NCI-H1930 (cell line): Measurements from ENCODE around the gene TRIM72.
A peak's percentile ranks its signal among the peaks of the same experiment; 100 is the strongest.
"Not testable (repeated sequence)": the region's sequence is repeated elsewhere in the genome, so short reads cannot be mapped to it uniquely, and the experiment has no call there.

Source experiments
- DNase-seq, 2 experiments: peaks; one replicate each; lab custom pipeline; 2025; lab: John Stamatoyannopoulos, UW

TRIM72 gene, protein sequence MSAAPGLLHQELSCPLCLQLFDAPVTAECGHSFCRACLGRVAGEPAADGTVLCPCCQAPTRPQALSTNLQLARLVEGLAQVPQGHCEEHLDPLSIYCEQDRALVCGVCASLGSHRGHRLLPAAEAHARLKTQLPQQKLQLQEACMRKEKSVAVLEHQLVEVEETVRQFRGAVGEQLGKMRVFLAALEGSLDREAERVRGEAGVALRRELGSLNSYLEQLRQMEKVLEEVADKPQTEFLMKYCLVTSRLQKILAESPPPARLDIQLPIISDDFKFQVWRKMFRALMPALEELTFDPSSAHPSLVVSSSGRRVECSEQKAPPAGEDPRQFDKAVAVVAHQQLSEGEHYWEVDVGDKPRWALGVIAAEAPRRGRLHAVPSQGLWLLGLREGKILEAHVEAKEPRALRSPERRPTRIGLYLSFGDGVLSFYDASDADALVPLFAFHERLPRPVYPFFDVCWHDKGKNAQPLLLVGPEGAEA

DNA sequence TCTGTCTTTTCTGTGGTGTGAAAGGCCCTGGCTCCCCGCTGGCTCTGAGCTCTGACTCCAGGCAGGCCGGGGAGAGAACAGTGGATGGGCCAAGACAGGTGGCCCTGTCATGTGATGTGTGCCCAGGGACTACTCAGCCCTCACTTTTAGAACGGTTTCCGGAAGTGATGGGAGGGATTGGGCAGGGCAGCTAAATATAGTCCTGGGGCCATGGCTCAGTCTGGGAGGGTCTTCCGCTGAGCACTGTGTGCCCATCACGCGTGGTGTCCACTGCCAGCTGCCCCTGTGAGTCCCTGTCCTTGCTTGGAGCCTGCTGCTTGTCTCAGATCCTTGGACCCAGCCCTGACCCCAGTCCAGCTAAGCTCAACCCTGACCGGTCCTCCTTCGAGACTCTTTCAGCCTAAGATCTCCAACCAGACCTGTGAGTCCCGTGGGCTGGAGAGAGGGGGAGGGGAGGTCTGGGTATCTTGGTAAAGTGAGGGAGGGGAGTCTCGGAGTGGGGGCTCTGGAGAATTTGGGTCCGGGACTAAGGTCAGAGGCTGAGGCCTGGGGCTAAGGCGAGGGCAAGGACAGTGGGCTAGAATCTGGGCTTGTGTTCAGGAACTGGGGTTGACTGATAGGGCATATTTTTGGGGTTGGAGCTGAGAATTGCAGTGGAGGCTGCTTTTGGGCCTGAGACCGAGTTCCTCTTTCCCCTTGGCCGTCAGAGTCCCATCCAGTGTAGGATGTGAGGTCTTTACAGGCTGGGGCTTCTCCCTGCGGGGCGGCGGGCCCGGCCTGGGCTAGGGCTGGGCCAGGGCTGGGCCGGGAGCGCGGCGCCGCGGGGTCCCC is at the start of gene TRIM72:
Gene TRIM72 (plus strand): TSS at position 243 of the 831 bp plus-strand sequence. CDS start 620 bp downstream, outside the sequence.
- no peak for DNase-seq

DNA sequence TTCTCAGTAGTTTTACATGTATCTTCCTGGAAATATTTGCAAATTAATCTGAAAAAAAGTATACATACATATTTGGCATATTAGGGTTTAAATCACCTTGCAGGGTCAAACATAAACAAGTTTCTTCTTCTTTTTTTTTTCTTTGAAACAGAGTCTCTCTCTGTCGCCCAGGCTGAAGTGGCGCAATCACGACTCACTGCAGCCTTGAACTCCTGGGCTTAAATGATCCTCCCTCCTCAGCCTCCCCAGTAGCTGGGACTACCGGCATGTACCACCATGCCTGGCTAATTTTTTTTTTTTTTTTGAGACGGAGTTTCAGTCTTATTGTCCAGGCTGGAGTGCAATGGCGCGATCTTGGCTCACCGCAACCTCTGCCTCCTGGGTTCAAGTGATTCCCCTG is 46.6 kb upstream of the TRIM72 start:
- no peak for DNase-seq

DNA sequence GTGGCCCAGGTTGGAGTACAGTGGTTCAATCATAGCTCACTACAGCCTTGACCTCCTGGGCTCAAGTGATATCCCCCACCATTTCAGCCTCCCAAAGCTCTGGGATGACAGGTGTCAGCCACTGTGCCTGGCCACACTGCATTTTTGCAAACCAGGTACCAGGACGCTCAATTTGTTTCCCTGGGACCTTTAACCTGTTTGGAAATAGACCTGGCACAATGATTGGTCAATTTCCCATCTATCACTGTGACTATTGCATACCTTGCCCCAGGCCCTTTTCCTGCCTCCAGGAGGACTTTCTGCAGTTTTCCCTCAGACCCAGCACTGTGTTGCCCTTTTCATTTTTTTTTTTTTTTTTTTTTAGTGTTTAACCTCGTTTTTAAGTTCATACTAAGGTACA is 45.1 kb upstream of the TRIM72 start:
- no peak for DNase-seq

- not testable (repeated sequence) for DNase-seq
Observed at GRCh38 chr16:31170048-31170447, 43.9 kb upstream of the TRIM72 start.

GRCh38 chr16:31177136-31177535 is 36.8 kb upstream of the TRIM72 start:
- no peak for DNase-seq

DNA sequence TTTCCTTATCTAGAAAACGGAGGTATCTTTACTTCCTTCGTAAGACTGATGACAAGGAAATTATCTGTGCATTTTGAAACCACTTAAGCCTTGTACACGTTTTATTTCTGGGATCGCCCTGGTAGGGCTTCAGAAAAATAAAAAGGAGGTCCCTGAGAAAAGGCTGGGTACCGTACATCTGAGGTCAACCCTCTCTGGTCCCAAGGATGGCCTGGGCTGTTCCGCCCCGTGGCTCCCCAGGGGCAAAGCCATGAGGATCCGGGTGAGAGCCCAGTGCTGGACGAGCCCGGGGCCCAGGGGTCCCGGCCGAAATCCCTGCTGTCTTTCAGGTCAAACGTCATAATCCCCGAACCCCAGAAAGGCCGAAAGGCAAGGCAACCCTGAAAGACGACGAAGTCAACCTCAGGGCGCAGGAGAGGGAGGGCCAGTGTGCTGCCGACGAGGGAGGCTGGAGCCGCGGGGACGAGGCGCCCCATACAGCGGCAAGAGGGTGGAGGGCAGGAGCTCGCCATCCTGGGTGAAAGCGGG is 34.6 kb upstream of the TRIM72 start:
- no peak for DNase-seq

DNA sequence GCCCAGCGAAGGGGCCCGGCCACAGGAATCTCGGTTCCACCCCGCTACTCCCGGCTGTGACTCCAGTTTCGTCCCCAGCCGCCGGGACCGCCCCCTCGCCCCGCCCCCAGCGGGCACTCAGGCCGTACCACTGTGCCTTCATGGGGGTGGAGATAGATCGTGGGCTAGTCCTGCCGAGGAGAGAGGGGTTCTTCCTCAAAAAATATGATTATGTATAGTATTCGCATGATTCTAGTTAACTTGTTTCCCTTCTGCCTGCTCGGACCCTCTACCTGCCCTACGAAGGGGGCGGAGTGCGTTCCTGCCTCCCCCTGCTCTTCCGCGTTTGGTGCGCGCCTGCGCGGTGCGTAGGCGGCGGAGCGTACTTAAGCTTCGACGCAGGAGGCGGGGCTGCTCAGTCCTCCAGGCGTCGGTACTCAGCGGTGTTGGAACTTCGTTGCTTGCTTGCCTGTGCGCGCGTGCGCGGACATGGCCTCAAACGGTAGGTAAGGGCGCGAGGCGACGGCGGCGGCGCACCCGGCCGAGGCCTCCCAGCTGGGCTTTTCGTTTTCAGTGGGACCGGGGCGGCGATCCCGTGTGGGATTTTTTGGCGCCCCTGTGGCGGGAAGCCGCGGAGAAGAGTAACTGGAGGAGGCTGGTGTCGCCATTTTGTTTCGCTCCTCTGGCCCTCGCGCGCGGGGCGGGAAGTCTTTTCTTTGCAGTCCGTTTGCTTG is 34.0 kb upstream of the TRIM72 start, which contains the start of gene FUS:
Gene FUS (plus strand): TSS at position 393 of the 713 bp plus-strand sequence. CDS start 76 bp downstream, at position 469.
- peak; percentile 88 to 96 for DNase-seq

- no peak for DNase-seq
Observed at GRCh38 chr16:31181102-31181830, 32.7 kb upstream of the TRIM72 start.

DNA sequence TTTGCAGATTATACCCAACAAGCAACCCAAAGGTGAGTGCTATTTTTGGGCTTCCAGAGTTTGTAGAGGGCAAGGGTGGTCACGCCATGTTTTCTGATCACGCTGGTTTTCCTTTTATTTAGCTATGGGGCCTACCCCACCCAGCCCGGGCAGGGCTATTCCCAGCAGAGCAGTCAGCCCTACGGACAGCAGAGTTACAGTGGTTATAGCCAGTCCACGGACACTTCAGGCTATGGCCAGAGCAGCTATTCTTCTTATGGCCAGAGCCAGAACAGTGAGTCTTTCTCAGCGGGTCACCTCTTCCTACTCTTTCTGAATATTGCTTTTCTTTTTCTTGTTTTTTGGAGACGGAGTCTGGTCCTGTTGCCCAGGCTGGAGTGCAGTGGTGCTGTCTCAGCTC is 31.5 kb upstream of the TRIM72 start:
- DNase-seq, result no peak

DNA sequence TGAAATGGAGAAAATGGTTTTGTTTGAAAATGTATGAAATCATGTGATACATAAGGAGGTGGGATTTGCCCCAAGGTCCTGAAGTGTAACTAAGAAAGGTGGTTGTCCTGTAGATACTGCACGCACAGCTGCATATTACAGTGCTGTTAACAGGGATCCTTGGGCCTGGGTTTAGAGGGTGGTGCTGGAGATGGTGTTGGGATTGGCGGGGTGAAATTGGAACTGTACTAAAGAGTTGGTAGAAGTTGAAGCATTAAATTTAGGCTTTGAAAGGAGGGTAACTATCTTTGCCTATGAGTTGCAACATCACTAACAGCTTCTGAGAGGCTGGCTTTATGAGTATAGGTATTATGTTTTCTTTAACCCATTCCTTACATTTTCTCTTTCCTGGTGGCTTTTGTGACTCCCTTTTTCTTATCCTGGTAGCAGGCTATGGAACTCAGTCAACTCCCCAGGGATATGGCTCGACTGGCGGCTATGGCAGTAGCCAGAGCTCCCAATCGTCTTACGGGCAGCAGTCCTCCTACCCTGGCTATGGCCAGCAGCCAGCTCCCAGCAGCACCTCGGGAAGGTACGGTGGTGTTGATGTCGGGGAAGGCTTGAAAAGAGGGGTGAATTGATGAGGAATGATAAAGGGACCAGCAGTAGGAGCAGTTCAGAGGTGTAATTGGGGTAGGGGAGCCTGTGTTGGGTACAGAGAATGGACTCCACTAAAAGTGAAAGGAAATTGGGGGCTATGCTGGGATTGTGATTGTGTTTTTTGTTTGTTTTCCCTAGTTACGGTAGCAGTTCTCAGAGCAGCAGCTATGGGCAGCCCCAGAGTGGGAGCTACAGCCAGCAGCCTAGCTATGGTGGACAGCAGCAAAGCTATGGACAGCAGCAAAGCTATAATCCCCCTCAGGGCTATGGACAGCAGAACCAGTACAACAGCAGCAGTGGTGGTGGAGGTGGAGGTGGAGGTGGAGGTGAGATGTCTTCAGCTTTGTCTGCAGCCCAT is 30.2 kb upstream of the TRIM72 start:
- no peak for DNase-seq

GRCh38 chr16:31184888-31185287 is 29.0 kb upstream of the TRIM72 start:
- no peak for DNase-seq

DNA sequence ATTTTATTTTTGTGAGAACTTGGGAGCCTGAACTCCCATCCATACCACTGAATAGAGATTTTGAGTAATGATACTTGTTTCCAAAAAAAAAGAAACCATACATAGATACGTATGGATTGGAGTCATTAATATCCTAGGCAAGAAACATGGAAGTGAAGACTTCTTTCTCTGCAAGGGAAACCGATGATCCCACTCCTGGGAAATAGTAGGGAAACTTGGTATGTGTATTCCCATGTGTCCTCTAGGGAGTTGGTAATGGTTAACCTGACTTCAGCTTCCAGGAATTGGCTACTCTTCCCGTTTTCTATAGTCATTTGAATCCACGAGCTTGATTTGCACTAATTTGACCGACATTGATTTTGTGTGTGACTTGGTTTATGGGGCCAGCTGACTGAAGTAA is 28.6 kb upstream of the TRIM72 start:
- no peak for DNase-seq

GRCh38 chr16:31186176-31186575 is 27.7 kb upstream of the TRIM72 start:
- no peak for DNase-seq

DNA sequence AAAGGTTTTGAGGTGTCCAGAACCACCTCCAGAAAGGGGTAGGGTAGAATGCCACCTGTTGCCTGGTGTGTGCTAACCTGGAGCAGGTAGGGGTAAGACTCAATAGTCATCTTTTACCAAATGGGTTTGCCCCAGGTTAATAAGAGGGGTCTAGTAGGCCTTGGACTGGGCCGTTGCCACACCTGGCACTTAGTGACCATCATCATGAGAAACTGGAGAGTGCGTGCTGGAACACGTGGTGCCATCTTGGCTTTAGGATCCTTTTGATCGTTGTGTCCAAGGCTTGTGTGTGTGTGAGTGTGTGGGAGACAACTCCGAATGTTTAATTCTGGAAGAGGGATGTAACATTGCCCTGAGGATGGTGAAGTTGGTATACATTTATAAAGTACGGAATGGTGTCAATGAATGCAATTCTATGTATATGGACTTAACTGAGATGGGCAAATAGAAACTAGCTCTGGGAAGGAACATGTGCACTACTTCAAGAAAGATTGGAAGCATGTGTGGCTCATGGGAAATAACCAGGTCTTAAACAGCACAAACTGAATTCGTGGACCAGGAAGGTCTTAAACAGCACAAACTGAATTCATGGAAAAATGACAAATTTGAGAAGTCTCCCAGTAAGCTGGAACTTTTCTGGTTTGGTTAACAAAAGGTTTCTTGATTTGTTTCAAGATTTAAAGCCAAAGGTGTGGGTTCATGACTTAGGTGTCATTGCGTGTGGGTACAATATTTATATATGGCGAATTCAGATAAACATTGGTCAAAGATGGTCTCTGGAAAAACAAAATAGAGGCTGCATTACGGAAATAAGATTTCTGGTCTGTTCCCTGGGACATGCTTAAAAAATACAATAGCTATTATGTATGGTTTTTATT is 26.8 kb upstream of the TRIM72 start:
- DNase-seq, result no peak

DNA sequence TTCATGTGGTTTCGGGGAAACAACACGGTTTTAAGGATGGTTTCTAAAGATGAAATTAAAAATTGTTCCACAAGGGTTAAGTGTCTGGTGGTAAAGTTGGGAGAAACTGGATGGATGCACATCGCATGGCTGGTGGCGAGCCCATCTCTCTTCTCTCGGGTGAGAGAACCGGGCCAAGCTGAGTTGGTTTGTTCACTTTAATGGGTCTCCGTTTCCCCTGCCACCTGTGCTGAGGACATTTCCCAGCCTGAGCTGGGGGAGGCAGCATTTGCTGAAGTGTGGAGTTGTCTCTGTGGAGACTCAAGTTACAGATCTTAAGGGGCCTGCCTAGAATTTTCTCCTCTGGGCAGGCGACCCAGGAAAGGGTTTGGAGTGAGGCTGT is 26.1 kb upstream of the TRIM72 start:
- no peak for DNase-seq

- DNase-seq, result no peak
Observed at GRCh38 chr16:31188450-31189411, 25.2 kb upstream of the TRIM72 start.

GRCh38 chr16:31189412-31189778 is 24.5 kb upstream of the TRIM72 start:
- no peak for DNase-seq

- DNase-seq, result no peak
Observed at GRCh38 chr16:31190061-31190460, 23.9 kb upstream of the TRIM72 start.
